GM18520 (cell line): ENCODE results near the gene IDS.
A peak's percentile ranks its signal among the peaks of the same experiment; 100 is the strongest.
"Not testable (repeated sequence)": the region's sequence is repeated elsewhere in the genome, so short reads cannot be mapped to it uniquely, and the experiment has no call there.

Experiments
- ATAC-seq: cut with Tn5 transposase; IDR thresholded peaks from one replicate; pipeline ENCODE4 v1.9.1; 2021; ENCODE audit not compliant: unreplicated experiment

Gene IDS

GRCh38 chrX:149504915-149505651 is at the start of gene IDS:
IDS (minus strand) TSS chrX:149505306; CDS start chrX:149505137, 169 bp downstream.
- ATAC-seq: peak; percentile 82

- not testable (repeated sequence) for ATAC-seq
These were observed 46.8 kb upstream of the IDS start for GRCh38 chrX:149551939-149552248.

- peak; percentile 45 for ATAC-seq
These were observed 46.3 kb upstream of the IDS start for GRCh38 chrX:149551245-149551938.

- ATAC-seq: not testable (repeated sequence)
These were observed 45.3 kb upstream of the IDS start for GRCh38 chrX:149550454-149550853.

GRCh38 chrX:149549701-149550100 is 44.6 kb upstream of the IDS start, which contains the start of gene HSFX3:
HSFX3 (minus strand) TSS chrX:149549924; CDS start chrX:149549852, 72 bp downstream.
- not testable (repeated sequence) for ATAC-seq

GRCh38 chrX:149547782-149548181 is 42.7 kb upstream of the IDS start:
- ATAC-seq: not testable (repeated sequence)

GRCh38 chrX:149546962-149547361 is 41.9 kb upstream of the IDS start:
- not testable (repeated sequence) for ATAC-seq

GRCh38 chrX:149545545-149546543 is 40.7 kb upstream of the IDS start:
- ATAC-seq: not testable (repeated sequence)

- ATAC-seq: no peak
These were observed 36.5 kb upstream of the IDS start for GRCh38 chrX:149541521-149542047.

- peak; percentile 88 for ATAC-seq
These were observed 35.8 kb upstream of the IDS start, which contains the start of gene EOLA1 for GRCh38 chrX:149540621-149541520. EOLA1 (plus strand) TSS chrX:149541012; CDS start chrX:149545631, 4,619 bp downstream.

GRCh38 chrX:149540131-149540620 is 35.1 kb upstream of the IDS start:
- ATAC-seq: peak; percentile 5

GRCh38 chrX:149539283-149540130 is 34.4 kb upstream of the IDS start:
- peak; percentile 30 for ATAC-seq

- ATAC-seq: not testable (repeated sequence)
These were observed 32.4 kb upstream of the IDS start for GRCh38 chrX:149537474-149537873.

- ATAC-seq: not testable (repeated sequence)
These were observed 30.0 kb upstream of the IDS start for GRCh38 chrX:149534926-149535602.

GRCh38 chrX:149533999-149534398 is 28.9 kb upstream of the IDS start:
- ATAC-seq: not testable (repeated sequence)

GRCh38 chrX:149532868-149533267 is 27.8 kb upstream of the IDS start:
- not testable (repeated sequence) for ATAC-seq

GRCh38 chrX:149531599-149531998 is 26.5 kb upstream of the IDS start:
- ATAC-seq: no peak

GRCh38 chrX:149528381-149528780 is 23.3 kb upstream of the IDS start:
- ATAC-seq: no peak
